Heart left ventricle (tissue), 13 donors: ENCODE data around the gene EIF4G3.

Experiments
- POLR2A ChIP-seq, 2 donors: fragments of 450-650 bp; IDR thresholded peaks; one replicate each; pipeline ENCODE4 v1.6.1; 2017; ENCODE audit warnings: antibody characterized with exemption in 2 of 2, mild to moderate bottlenecking in 2 of 2, moderate library complexity in 2 of 2
- TF ChIP-seq, protein P1 (sequence below), 12 donors: fragments of 200-600 bp; sonication (generic) in 4 of 12; IDR thresholded peaks; one replicate each; pipeline versions ENCODE4 v1.5.0 to v1.8.0; 2018 to 2022; ENCODE audit warnings: antibody characterized with exemption in 12 of 12, mild to moderate bottlenecking in 5 of 12
- donor health status: ischemic (EF 13 %, LVEDD 7.1; RV severe dilation, severe dysfunction).
- donor health status: DM: no; HTN: yes; CAD: no.
- donor health status: DM: no; HTN: no; CAD: no.
- donor health status: ischemic (EF 25% LVEDD 6.9; RV normal size, moderate dysfunction).
- donor health status: ischemic (EF 25% LVEDD 5.7; RV mildly dilated, moderate dysfunction).
- donor health status: ischemic (EF 35%, LVEDD 5.7; RV mildly dilated, moderate dysfunction).
- donor health status: nonischemic (EF 11% LVEDD 7.7; RV severe dilation, severe dysfunction).
- donor health status: DM: yes; HTN: yes; CAD: no.
- donor health status: PGD.
- donor health status: ischemic (EF 29% LVEDD 5.4; RV normal size, mild dysfunction).
- donor health status: nonischemic (EF 23%, LVEDD 6.1; RV moderate dilation, normal function).

DNA sequence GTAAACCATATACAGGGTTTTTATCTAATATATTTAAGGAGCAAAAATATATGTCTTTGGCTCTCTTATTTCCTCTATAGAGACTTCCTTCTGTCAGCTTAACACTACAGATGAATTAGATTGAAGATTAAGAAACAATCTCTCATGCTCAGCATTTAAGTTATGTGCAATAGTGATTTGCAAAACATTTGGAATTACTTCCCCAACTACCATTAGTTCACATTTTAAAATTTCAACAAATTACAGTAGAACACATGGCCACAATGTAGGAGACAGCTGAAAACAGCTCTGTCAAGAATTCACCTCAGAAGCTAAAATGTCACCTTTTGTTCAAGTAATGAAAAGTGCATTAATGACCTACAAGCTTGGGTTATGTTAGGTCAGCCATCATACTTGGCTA, 177.9 kb downstream of the EIF4G3 start:
- no peak for TF ChIP-seq POLR2A (IDR thresholded peaks at IDR 0.05)
- TF ChIP-seq, protein P1, sequence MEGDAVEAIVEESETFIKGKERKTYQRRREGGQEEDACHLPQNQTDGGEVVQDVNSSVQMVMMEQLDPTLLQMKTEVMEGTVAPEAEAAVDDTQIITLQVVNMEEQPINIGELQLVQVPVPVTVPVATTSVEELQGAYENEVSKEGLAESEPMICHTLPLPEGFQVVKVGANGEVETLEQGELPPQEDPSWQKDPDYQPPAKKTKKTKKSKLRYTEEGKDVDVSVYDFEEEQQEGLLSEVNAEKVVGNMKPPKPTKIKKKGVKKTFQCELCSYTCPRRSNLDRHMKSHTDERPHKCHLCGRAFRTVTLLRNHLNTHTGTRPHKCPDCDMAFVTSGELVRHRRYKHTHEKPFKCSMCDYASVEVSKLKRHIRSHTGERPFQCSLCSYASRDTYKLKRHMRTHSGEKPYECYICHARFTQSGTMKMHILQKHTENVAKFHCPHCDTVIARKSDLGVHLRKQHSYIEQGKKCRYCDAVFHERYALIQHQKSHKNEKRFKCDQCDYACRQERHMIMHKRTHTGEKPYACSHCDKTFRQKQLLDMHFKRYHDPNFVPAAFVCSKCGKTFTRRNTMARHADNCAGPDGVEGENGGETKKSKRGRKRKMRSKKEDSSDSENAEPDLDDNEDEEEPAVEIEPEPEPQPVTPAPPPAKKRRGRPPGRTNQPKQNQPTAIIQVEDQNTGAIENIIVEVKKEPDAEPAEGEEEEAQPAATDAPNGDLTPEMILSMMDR (IDR thresholded peaks at IDR 0.05): no peak
